Cardiac muscle cell (in vitro differentiated cells and primary cell): ENCODE results near the gene DAPK1. TPM values are rescaled to one million over a fixed set of nuclear protein-coding genes. Genes with fewer than 3 reads are reported as not detected.

Experiments
- DNase-seq, 2 donors: peaks; one replicate each; pipeline versions ENCODE4 v3.0.0 to v3.0.0-alpha.2; 2010 to 2017; ENCODE audit warnings: low read depth in 1 of 2, low spot score in 1 of 2
- H3K27ac ChIP-seq: fragments of 200-600 bp; sonication (generic); 2 replicates; pipeline ENCODE4 v1.5.1; 2016
- H3K27me3 ChIP-seq: fragments of 200-600 bp; sonication (generic); 2 replicates; pipeline ENCODE4 v1.6.0; 2016; ENCODE audit warnings: control low read depth
- H3K36me3 ChIP-seq: fragments of 200-600 bp; sonication (generic); 2 replicates; pipeline ENCODE4 v1.5.1; 2016; ENCODE audit warnings: control low read depth
- H3K4me1 ChIP-seq: fragments of 200-600 bp; sonication (generic); 2 replicates; pipeline ENCODE4 v1.8.1; 2017; ENCODE audit warnings: low read depth, mild to moderate bottlenecking, mixed run types
- H3K4me3 ChIP-seq: fragments of 200-600 bp; sonication (generic); 2 replicates; pipeline ENCODE4 v1.5.1; 2016; ENCODE audit warnings: mild to moderate bottlenecking
- H3K9me3 ChIP-seq: fragments of 200-600 bp; sonication (generic); 2 replicates; pipeline ENCODE4 v1.5.1; 2017; ENCODE audit warnings: low read depth, mild to moderate bottlenecking, control low read depth
- CTCF ChIP-seq: IDR thresholded peaks from 2 replicates; pipeline ENCODE4 v1.5.1; 2012; ENCODE audit warnings: low read depth, mild to moderate bottlenecking, low read length
- polyA plus RNA-seq: library from polyadenylated mRNA; unstranded; fragments of >200 nt; fragmentation: Nextera tagmentation; extraction: Ambion mirVana; gene quantifications from 2 replicates; pipeline ENCODE4 v1.2.1, GENCODE V29; 2016
- total RNA-seq: library from RNA; depleted of rRNA; stranded (reverse); fragments of >200 nt; gene quantifications from 2 replicates; pipeline ENCODE4 v1.2.3, GENCODE V29; 2016

The DAPK1 gene
- total and polyA plus RNA-seq, 2 experiments from 2014 or later, result 21.0 to 39.6 TPM

GRCh38 chr9:87657893-87658292 lies 160.2 kb downstream of the DAPK1 start:
- Histone ChIP-seq H3K9me3 (no peaks in the 10 kb centered on the region), H3K36me3 (no peaks in the 10 kb centered on the region), H3K4me3 (no peak overlapping the region), H3K4me1 (no peaks in the 10 kb centered on the region), H3K27ac (no peak overlapping the region), H3K27me3 (no peaks in the 10 kb centered on the region)
- no peak for DNase-seq
- TF ChIP-seq CTCF, result no peak

GRCh38 chr9:87658511-87658910 lies 160.8 kb downstream of the DAPK1 start:
- H3K27ac ChIP-seq, result no peak overlapping the region
- no peak overlapping the region for H3K4me3 ChIP-seq
- DNase-seq, result no peak
- no peaks in the 10 kb centered on the region for H3K4me1 ChIP-seq
- no peaks in the 10 kb centered on the region for H3K9me3 ChIP-seq
- no peak for TF ChIP-seq CTCF
- H3K27me3 ChIP-seq, result no peaks in the 10 kb centered on the region
- no peaks in the 10 kb centered on the region for H3K36me3 ChIP-seq

GRCh38 chr9:87659534-87660419 lies 162.1 kb downstream of the DAPK1 start:
- no peak for DNase-seq
- no peaks in the 10 kb centered on the region for H3K4me1 ChIP-seq
- no peak overlapping the region for H3K4me3 ChIP-seq
- TF ChIP-seq CTCF, result no peak
- H3K9me3 ChIP-seq, result no peaks in the 10 kb centered on the region
- no peaks in the 10 kb centered on the region for H3K36me3 ChIP-seq
- H3K27me3 ChIP-seq, result no peaks in the 10 kb centered on the region
- no peak overlapping the region for H3K27ac ChIP-seq

GRCh38 chr9:87661241-87661640 lies 163.6 kb downstream of the DAPK1 start:
- Histone ChIP-seq H3K36me3 (no peaks in the 10 kb centered on the region), H3K4me3 (no peak overlapping the region), H3K9me3 (no peaks in the 10 kb centered on the region), H3K4me1 (no peaks in the 10 kb centered on the region), H3K27ac (no peak overlapping the region), H3K27me3 (no peaks in the 10 kb centered on the region)
- TF ChIP-seq CTCF, result no peak
- no peak for DNase-seq

- DNase-seq, result peak; percentile 80 to 85
- Histone ChIP-seq H3K27me3 (no peaks in the 10 kb centered on the region), H3K27ac (no peak overlapping the region), H3K36me3 (no peaks in the 10 kb centered on the region), H3K4me1 (no peaks in the 10 kb centered on the region), H3K9me3 (no peaks in the 10 kb centered on the region), H3K4me3 (no peak overlapping the region)
- peak; percentile 90 for TF ChIP-seq CTCF
These were observed 165.3 kb downstream of the DAPK1 start for GRCh38 chr9:87662808-87663528.
